K562 (cell line): ENCODE data around the gene SPATC1L. TPM values are rescaled to one million over a fixed set of nuclear protein-coding genes. Genes with fewer than 3 reads are reported as not detected.
A peak's percentile ranks its signal among the peaks of the same experiment; 100 is the strongest.

Experiments
- ATAC-seq: fragments of 200-7000 bp; cut with Tn5 transposase; 3 replicates; pipeline ENCODE4 v1.9.1; 2020; ENCODE audit warnings: moderate library complexity
- BruUV-seq: library from RNA; stranded (reverse); fragments of 400-500 nt; replicated peaks from 2 replicates; lab custom pipeline; 2021; lab: Mats Ljungman, UMichigan
- CTCF ChIA-PET: fragments of 300-600 bp; formaldehyde crosslinking; extraction: SDS; loops from one replicate; lab custom pipeline; 2021; ENCODE audit warnings: low intra/inter-chr PET ratio; lab: Yijun Ruan, JAX
- POLR2A ChIA-PET: fragments of 300-600, 350-650 bp; sonication (Branson Sonifier 250); formaldehyde crosslinking; extraction: SDS; loops from one replicate; lab custom pipeline; 2021; ENCODE audit warnings: antibody characterized with exemption, inconsistent platforms; lab: Yijun Ruan, JAX
- DNase-seq, 4 experiments: peaks; one replicate each; pipeline versions ENCODE4 v3.0.0 to v3.0.0-alpha.2; 2011 to 2018; ENCODE audit warnings: low spot score in 3 of 4, mixed read lengths in 3 of 4; ENCODE audit errors: extremely low read depth in 1 of 4
- FAIRE-seq: peaks from 2 replicates; lab custom pipeline; 2011; peaks lifted over from hg19 to GRCh38; lab: Jason Lieb, UNC
- H2AFZ ChIP-seq: 2 replicates; pipeline ENCODE4 v1.6.0; 2011; ENCODE audit warnings: low read depth, low read length, control low read depth, inconsistent platforms
- H3K27ac ChIP-seq: fragments of 200-600 bp; 3 replicates; pipeline ENCODE4 v1.8.0; 2011; ENCODE audit warnings: low read depth, mild to moderate bottlenecking, control low read depth, inconsistent platforms, low read length, moderate library complexity, mixed read lengths; ENCODE audit errors: extremely low read depth
- H3K27me3 ChIP-seq, 2 experiments: fragments of 300-600 bp in 1 of 2; 2 replicates in 1 of 2; 3 replicates in 1 of 2; pipeline versions ENCODE4 v1.6.0 to v1.8.0; 2011; ENCODE audit warnings: inconsistent platforms in 2 of 2, low read length in 2 of 2, mild to moderate bottlenecking in 1 of 2, mixed read lengths in 1 of 2, moderate library complexity in 1 of 2; ENCODE audit not compliant: control insufficient read depth in 2 of 2, insufficient read depth in 2 of 2
- H3K36me3 ChIP-seq: fragments of 300-600 bp; 3 replicates; pipeline ENCODE4 v1.8.0; 2011; ENCODE audit warnings: mild to moderate bottlenecking, low read length, inconsistent platforms; ENCODE audit not compliant: control insufficient read depth, insufficient read depth
- H3K4me1 ChIP-seq, 2 experiments: fragments of 200-600 bp in 1 of 2; replicated peaks in 1 of 2; 2 replicates in 1 of 2; 3 replicates in 1 of 2; pipeline versions ENCODE4 v1.5.1 to v1.8.0; 2011; ENCODE audit warnings: inconsistent platforms in 2 of 2, low read length in 2 of 2, mild to moderate bottlenecking in 1 of 2, mixed read lengths in 1 of 2, moderate library complexity in 1 of 2; ENCODE audit not compliant: control insufficient read depth in 2 of 2, insufficient read depth in 2 of 2
- H3K4me2 ChIP-seq: 2 replicates; pipeline ENCODE4 v1.6.1; 2011; ENCODE audit warnings: low read length, control low read depth, inconsistent platforms, mixed read lengths; ENCODE audit not compliant: insufficient read depth
- H3K4me3 ChIP-seq: fragments of 200-600 bp; sonication (generic), shearing (Covaris generic); 2 replicates; pipeline ENCODE4 v1.5.1; 2016; ENCODE audit warnings: control low read depth, inconsistent platforms
- H3K79me2 ChIP-seq: fragments of 200-600 bp; 3 replicates; pipeline ENCODE4 v1.8.0; 2011; ENCODE audit warnings: low read length, inconsistent platforms; ENCODE audit not compliant: control insufficient read depth, insufficient read depth
- H3K9ac ChIP-seq, 2 experiments: 2 replicates each; pipeline versions ENCODE4 v1.6.0 to v1.6.1; 2011; ENCODE audit warnings: low read depth in 2 of 2, low read length in 2 of 2, control low read depth in 1 of 2, inconsistent platforms in 1 of 2, mild to moderate bottlenecking in 1 of 2, mixed read lengths in 1 of 2; ENCODE audit not compliant: insufficient read depth in 1 of 2
- H3K9me1 ChIP-seq: one replicate; pipeline ENCODE4 v1.6.0; 2011; ENCODE audit warnings: inconsistent platforms, mild to moderate bottlenecking, low read length, moderate library complexity; ENCODE audit not compliant: control insufficient read depth, insufficient read depth
- H3K9me3 ChIP-seq: replicated peaks from 2 replicates; pipeline ENCODE4 v1.5.1; 2011; ENCODE audit warnings: low read depth, low read length, inconsistent platforms; ENCODE audit not compliant: control insufficient read depth, insufficient read depth
- H4K20me1 ChIP-seq: replicated peaks from 2 replicates; pipeline ENCODE4 v1.6.1; 2011; ENCODE audit warnings: low read length, inconsistent platforms, mixed read lengths; ENCODE audit not compliant: control insufficient read depth, insufficient read depth
- BDP1 ChIP-seq: IDR thresholded peaks from 3 replicates; pipeline ENCODE4 v1.6.1; 2011; ENCODE audit not compliant: insufficient read length, insufficient read depth
- CEBPB ChIP-seq: fragments of 450-650 bp; IDR thresholded peaks from 2 replicates; pipeline ENCODE4 v1.6.1; 2016; ENCODE audit warnings: missing genetic modification characterization, missing compliant biosample characterization
- CEBPG ChIP-seq, 3 experiments: fragments of 200-800 bp in 1 of 3; sonication (Bioruptor generic) in 1 of 3; sonication (generic) in 1 of 3; formaldehyde crosslinking in 1 of 3; IDR thresholded peaks in 2 of 3; conservative IDR thresholded peaks in 1 of 3; 2 replicates each; pipeline versions ENCODE4 v1.6.1 to v1.8.0; 2016 to 2022; ENCODE audit warnings: missing compliant biosample characterization in 2 of 3, missing genetic modification characterization in 2 of 3, mild to moderate bottlenecking in 1 of 3, missing genetic modification reagents in 1 of 3
- NFIC ChIP-seq: fragments of 450-650 bp; IDR thresholded peaks from 2 replicates; pipeline ENCODE4 v1.6.1; 2017; ENCODE audit warnings: mild to moderate bottlenecking, inconsistent platforms
- ZNF146 ChIP-seq: IDR thresholded peaks from one replicate; pipeline ENCODE4 v1.6.1; 2018; ENCODE audit warnings: missing compliant biosample characterization; ENCODE audit not compliant: unreplicated experiment
- WGBS: fragments of 100-300 bp; shearing (Covaris generic); methylation state at CpG from one replicate; pipeline ENCODE4 v1.1.6; 2016; ENCODE audit warnings: low coverage, mixed read lengths; ENCODE audit not compliant: insufficient coverage; ENCODE audit errors: missing lambda C conversion rate; 5-methylcytosine and 5-hydroxymethylcytosine counted together
- in situ Hi-C: fragments of 300-500 bp; cut with MboI; formaldehyde crosslinking; loops from 4 replicates; pipeline ENCODE4 v1.15.0; 2018; ENCODE audit warnings: inconsistent platforms, mixed read lengths
- intact Hi-C: fragments of 100-400 bp; cut with micrococcal nuclease; formaldehyde crosslinking; loops from 2 replicates; pipeline ENCODE4 v1.14.2; 2022
- polyA plus RNA-seq, 8 experiments: library from polyadenylated mRNA; depleted of rRNA in 4 of 8; stranded (reverse) in 5 of 8; unstranded in 3 of 8; fragments of >200 nt; fragmentation: Nextera tagmentation in 2 of 8; fragmentation: Illumina TruSeq in 1 of 8; extraction: Ambion mirVana in 2 of 8; extraction: Trizol in 1 of 8; gene quantifications; 2 replicates each; pipeline versions ENCODE4 v1.2.1 to v1.2.3, GENCODE V29; 2011 to 2014; ENCODE audit warnings: inconsistent platforms in 1 of 8, missing spikeins in 1 of 8
- total RNA-seq, 7 experiments: library from RNA; depleted of rRNA in 6 of 7; stranded (reverse); fragments of >200 nt in 6 of 7; fragmentation: Illumina TruSeq in 2 of 7; extraction: Trizol in 2 of 7; gene quantifications; 2 replicates each; pipeline versions ENCODE4 v1.2.1 to v1.2.3, GENCODE V29; 2011 to 2021; ENCODE audit warnings: low replicate concordance in 1 of 7
- TF ChIP-seq, protein P1 (sequence below): fragments of 450-650 bp; conservative IDR thresholded peaks from 2 replicates; pipeline ENCODE4 v1.6.1; 2016; ENCODE audit warnings: missing genetic modification characterization, low read depth, mild to moderate bottlenecking, control low read depth, missing compliant biosample characterization

SPATC1L gene
- total and polyA plus RNA-seq, 9 of the 15 experiments (the other 6 are each of a cell fraction or from before 2014, with no cell fraction given): 0.14 to 121 (median 34.0) TPM; not detected in 1

DNA sequence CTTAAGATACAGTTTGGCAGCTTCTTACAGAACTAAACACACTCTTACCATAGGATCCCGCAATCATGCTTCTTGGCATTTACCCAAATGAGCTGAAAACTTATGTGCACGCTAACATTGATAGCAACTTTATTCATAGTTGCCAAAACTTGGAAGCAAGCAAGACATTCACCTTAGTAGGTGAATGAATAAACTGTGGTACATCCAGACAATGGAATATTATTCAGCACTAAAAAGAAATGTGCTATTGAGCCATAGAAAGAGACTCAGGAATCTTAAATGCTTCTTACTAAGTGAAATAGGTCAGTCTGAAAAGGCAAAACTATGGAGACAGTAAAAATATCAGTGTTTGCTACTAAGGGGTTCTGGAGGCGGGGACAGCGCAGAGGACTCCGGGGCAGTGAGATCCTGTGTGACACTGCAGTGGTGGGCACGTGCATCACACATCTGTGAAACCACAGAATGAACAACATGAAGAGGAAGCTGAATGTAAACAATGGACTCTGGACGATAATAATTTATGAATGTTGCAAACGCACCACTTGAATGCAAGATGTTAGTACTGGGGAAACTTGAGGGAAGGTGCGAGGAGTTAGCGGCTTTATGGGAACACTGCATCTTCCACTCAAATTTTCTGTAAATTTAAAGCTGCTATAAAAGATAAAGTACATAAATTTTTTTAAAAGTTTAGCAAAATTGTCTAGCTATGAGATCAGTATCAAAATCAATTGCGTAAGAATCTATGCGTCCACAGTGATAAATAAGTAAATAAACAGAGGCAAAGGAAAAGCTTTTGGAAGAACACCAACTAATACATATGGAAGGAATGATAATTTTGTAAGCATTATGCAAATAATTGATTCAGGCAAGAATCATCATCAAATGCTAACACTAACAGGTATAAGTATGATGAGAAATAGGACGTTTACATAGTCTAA lies 15.4 kb upstream of the SPATC1L start:
- ChIA-PET CTCF (no interaction called here), POLR2A (no interaction called here)
- H4K20me1 ChIP-seq: no peaks in the 10 kb centered on the region
- in situ Hi-C loops: no loop called here
- H3K9me3 ChIP-seq: no peaks in the 10 kb centered on the region
- H3K9me1 ChIP-seq: no peaks in the 10 kb centered on the region
- intact Hi-C loops: no loop called here
- peaks cover 88% of the 10 kb centered on the region for H3K36me3 ChIP-seq
- H3K4me1 ChIP-seq: peaks cover 0 to 2% of the 10 kb centered on the region in 2 experiments; a peak in 1 of 5 replicates
- WGBS: 77% methylated on average over 13 of the region's 13 CpGs
- no peak overlapping the region for H2AFZ ChIP-seq
- H3K9ac ChIP-seq: no peak overlapping the region
- H3K27ac ChIP-seq: no peak overlapping the region
- BruUV-seq: no TSS peak
- no peaks in the 10 kb centered on the region for H3K79me2 ChIP-seq
- H3K4me3 ChIP-seq: no peak overlapping the region
- TF ChIP-seq CEBPB: peak; percentile 58; the same call in 1 of the 2 replicates
- peak; percentile 20 for TF ChIP-seq ZNF146
- TF ChIP-seq BDP1: no peak
- peak; percentile 38 for TF ChIP-seq NFIC
- no peak for TF ChIP-seq CEBPG (CRISPR knock-in tag; IDR thresholded peaks at IDR 0.05)
- TF ChIP-seq CEBPG (tag; conservative IDR thresholded peaks at IDR 0.05 in 1 of 2, IDR thresholded peaks at IDR 0.05 in 1 of 2): peak in 1 of 2 experiments; percentile 37; a peak in 1 of 4 replicates
- TF ChIP-seq, protein P1, sequence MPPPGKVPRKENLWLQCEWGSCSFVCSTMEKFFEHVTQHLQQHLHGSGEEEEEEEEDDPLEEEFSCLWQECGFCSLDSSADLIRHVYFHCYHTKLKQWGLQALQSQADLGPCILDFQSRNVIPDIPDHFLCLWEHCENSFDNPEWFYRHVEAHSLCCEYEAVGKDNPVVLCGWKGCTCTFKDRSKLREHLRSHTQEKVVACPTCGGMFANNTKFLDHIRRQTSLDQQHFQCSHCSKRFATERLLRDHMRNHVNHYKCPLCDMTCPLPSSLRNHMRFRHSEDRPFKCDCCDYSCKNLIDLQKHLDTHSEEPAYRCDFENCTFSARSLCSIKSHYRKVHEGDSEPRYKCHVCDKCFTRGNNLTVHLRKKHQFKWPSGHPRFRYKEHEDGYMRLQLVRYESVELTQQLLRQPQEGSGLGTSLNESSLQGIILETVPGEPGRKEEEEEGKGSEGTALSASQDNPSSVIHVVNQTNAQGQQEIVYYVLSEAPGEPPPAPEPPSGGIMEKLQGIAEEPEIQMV (tag): no peak
- no peak overlapping the region for H3K4me2 ChIP-seq
- H3K27me3 ChIP-seq: no peaks in the 10 kb centered on the region
- no peak for DNase-seq
- peak; percentile 44 for FAIRE-seq
- ATAC-seq: no peak
